ENCODE measurements around the gene AHR. TPM values are rescaled to one million over a fixed set of nuclear protein-coding genes. Genes with fewer than 3 reads are reported as not detected.
"Not testable (repeated sequence)": the region's sequence is repeated elsewhere in the genome, so short reads cannot be mapped to it uniquely, and the experiment has no call there.

AHR gene
- total RNA-seq, 2 donors from 2014 or later: 30.3 to 48.9 TPM

DNA sequence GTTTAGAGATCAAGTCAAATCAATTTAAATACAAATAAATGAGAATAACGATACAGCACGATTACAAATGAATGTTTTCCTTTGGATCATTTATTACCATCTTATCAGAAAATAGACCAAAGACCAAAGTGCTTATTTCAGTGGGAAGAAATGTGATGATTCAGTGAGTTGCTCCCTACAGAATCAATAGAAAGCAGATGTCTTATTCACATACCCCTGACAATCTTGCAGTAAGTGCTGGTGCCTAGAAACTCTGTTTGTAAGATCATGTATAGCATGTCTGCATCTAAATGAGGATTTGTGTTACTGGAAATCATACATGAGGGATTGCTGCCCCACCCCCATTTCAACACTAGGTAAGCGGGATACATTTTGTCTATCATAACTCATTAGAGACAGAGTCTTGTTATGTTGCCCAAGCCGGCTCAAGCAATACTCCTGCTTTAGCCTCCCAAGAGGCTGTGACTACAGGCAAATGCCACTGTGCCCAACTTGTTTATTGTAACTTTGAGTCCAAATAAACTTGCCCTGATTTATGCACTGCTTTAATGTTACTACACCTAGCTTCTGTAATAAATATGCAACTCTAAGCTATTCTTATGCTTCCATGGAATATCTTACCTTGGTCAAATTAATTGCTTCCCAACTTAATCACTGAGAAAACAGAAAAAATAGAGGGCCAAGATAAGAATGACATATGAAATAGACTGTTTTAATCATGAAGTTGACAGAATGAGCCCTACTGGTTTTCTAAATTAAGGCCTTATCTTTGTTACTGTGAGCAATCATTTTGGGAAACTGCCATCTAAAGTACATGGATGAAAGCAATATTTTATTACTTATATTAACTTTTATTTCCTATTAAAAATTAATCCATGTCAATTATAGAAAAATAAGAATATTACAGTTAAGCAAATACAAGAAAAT, 82.5 kb downstream of the AHR start:
- no peak for DNase-seq
- Histone ChIP-seq H3K4me1 (no peaks in the 10 kb centered on the region), H3K9me3 (no peaks in the 10 kb centered on the region), H3K4me3 (no peak overlapping the region), H3K9ac (ENCODE audit: low read depth in 2 of 2, low read length in 2 of 2) (no peak overlapping the region), H3K36me3 (no peaks in the 10 kb centered on the region), H3K27me3 (no peaks in the 10 kb centered on the region), H3K27ac (no peak overlapping the region)
- intact Hi-C loops (cut with DNase I): no loop called here
- TF ChIP-seq, protein P1, sequence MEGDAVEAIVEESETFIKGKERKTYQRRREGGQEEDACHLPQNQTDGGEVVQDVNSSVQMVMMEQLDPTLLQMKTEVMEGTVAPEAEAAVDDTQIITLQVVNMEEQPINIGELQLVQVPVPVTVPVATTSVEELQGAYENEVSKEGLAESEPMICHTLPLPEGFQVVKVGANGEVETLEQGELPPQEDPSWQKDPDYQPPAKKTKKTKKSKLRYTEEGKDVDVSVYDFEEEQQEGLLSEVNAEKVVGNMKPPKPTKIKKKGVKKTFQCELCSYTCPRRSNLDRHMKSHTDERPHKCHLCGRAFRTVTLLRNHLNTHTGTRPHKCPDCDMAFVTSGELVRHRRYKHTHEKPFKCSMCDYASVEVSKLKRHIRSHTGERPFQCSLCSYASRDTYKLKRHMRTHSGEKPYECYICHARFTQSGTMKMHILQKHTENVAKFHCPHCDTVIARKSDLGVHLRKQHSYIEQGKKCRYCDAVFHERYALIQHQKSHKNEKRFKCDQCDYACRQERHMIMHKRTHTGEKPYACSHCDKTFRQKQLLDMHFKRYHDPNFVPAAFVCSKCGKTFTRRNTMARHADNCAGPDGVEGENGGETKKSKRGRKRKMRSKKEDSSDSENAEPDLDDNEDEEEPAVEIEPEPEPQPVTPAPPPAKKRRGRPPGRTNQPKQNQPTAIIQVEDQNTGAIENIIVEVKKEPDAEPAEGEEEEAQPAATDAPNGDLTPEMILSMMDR (IDR thresholded peaks at IDR 0.05): no peak

DNA sequence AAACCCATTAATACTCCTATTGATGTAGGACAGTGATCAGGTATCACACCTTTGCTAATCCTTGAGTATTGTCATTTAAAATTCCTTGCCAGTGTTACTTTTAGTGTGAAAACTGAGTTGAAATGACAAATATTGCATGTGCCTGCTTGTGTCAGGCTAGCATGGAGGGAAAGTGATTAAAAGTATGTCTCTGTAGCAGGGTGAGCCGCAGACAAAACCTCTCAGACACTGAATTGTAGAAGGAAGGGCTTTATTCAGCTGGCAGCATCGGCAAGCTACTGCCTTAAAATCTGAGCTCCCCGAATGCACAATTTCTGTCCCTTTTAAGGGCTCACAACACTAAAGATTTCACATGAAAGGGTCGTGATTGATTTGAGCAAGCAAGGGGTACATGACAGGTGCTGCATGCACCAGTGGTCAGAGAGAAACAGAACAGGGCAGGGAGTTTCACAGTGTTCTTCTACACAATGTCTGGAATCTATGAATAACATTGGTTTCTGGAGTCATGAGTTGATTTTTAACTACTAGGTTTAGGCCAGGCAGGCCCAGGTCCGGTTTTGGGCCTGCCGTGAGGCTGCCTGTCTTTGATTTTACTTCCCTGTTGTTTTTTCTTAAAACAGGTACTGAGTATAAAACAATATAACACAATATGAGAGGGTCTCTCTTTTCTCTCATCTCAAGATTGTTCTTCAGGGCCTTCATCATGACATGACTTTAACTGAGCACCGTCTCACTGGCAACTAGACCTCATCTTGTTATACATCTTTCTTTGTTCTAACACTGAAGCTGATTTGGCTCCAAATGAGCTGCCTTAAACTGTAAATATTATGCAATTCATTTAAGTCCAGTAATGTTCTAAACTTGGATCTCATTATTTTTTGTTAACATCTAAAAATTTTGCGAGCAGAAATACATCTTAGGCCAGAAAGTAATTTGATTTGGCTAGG, 84.2 kb downstream of the AHR start:
- DNase-seq; H3K36me3 ChIP-seq; H3K27me3 ChIP-seq; H3K27ac ChIP-seq; H3K4me1 ChIP-seq; H3K4me3 ChIP-seq; H3K9me3 ChIP-seq; intact Hi-C loops (cut with DNase I); H3K9ac ChIP-seq (ENCODE audit: low read depth in 2 of 2, low read length in 2 of 2): not testable (repeated sequence)

DNA sequence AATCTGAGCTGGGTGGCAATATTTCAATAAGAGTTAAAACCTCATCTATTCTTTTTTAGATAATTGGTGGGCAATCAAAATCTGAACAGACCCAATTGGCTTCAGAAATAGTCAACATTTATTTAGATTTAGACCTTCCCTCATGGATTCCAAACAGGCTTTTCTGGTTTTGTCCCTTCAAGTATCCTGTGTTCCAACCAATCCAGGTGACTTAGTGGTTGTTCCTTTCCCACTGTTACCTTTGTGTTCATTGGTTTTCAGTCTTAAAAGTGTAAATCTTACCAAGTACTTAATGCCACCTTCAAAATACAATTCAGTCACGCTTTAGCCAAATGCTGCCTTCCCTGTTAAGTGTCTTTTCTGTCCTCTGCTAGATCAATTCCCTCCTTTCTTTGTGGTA, 85.9 kb downstream of the AHR start:
- no peak overlapping the region for H3K27ac ChIP-seq
- H3K9me3 ChIP-seq: no peaks in the 10 kb centered on the region
- no peak overlapping the region for H3K9ac ChIP-seq (ENCODE audit: low read depth in 2 of 2, low read length in 2 of 2)
- no peaks in the 10 kb centered on the region for H3K4me1 ChIP-seq
- no peaks in the 10 kb centered on the region for H3K36me3 ChIP-seq
- no peak for DNase-seq
- TF ChIP-seq, protein P1 (IDR thresholded peaks at IDR 0.05): no peak
- no peaks in the 10 kb centered on the region for H3K27me3 ChIP-seq
- intact Hi-C loops (cut with DNase I): no loop called here
- no peak overlapping the region for H3K4me3 ChIP-seq

DNA sequence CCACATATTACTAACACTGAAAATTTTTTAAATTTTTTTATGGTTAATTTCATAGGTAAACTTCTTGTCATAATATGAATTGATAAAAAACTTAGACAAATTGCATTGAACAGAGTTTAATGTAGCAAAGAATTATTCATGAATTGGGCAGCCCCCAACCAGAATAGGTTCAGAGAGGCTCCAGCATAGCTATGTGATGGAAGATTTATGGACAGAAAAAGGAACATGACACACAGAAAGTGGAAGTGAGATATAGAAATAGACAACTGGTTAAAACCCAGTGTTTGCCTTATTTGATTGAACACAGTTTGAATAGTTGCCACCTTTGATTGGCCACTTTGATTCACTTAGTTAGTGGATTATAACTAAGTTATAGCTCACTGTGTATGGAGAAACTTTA, 87.2 kb downstream of the AHR start:
- H3K4me1 ChIP-seq: no peaks in the 10 kb centered on the region
- TF ChIP-seq, protein P1 (IDR thresholded peaks at IDR 0.05): no peak
- no peak overlapping the region for H3K27ac ChIP-seq
- no peaks in the 10 kb centered on the region for H3K9me3 ChIP-seq
- no peak for DNase-seq
- H3K36me3 ChIP-seq: no peaks in the 10 kb centered on the region
- no peak overlapping the region for H3K4me3 ChIP-seq
- intact Hi-C loops (cut with DNase I): no loop called here
- no peaks in the 10 kb centered on the region for H3K27me3 ChIP-seq
- H3K9ac ChIP-seq (ENCODE audit: low read depth in 2 of 2, low read length in 2 of 2): no peak overlapping the region

DNA sequence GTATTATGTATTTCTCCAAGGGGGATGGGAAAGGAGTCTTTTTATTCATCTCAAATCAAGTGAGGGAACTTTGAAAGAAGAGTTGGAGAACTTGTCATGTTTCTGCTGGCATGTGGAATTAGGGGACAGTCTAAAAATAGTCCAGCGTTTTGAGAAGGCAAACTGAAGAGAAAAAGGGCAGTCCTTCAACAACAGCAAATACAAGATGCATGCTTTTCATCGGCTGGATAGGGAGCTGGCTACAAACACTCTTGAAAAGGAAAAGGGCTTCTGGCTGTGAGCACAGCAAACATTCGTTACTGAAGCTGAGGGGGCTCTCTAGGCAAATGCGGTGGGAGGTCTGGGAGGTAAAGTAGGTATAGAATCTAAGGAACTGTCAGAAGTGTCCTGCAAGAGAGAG, 91.9 kb downstream of the AHR start:
- H3K9ac ChIP-seq (ENCODE audit: low read depth in 2 of 2, low read length in 2 of 2): no peak overlapping the region
- H3K36me3 ChIP-seq: no peaks in the 10 kb centered on the region
- H3K4me3 ChIP-seq: no peak overlapping the region
- no peaks in the 10 kb centered on the region for H3K9me3 ChIP-seq
- DNase-seq: no peak
- no peaks in the 10 kb centered on the region for H3K27me3 ChIP-seq
- TF ChIP-seq, protein P1 (IDR thresholded peaks at IDR 0.05): no peak
- H3K27ac ChIP-seq: no peak overlapping the region
- no peaks in the 10 kb centered on the region for H3K4me1 ChIP-seq
- intact Hi-C loops (cut with DNase I): no loop called here

Data from colonic mucosa (tissue), 4 donors.